SU-DHL-6 (cell line): ENCODE data around the gene SCN8A.

Source experiments
- CTCF ChIP-seq: fragments of 200-600 bp; sonication (generic); IDR thresholded peaks from one replicate; pipeline ENCODE4 v1.5.1; 2017; ENCODE audit warnings: antibody characterized with exemption, mild to moderate bottlenecking, low read length, moderate library complexity; ENCODE audit not compliant: insufficient read depth, poor library complexity, severe bottlenecking
- EZH2phosphoT487 ChIP-seq: fragments of 200-600 bp; sonication (generic), shearing (Covaris generic); conservative IDR thresholded peaks from 2 replicates; pipeline ENCODE4 v1.6.1; 2018; ENCODE audit warnings: mild to moderate bottlenecking, antibody characterized with exemption, low read length, moderate library complexity, mixed read lengths

DNA sequence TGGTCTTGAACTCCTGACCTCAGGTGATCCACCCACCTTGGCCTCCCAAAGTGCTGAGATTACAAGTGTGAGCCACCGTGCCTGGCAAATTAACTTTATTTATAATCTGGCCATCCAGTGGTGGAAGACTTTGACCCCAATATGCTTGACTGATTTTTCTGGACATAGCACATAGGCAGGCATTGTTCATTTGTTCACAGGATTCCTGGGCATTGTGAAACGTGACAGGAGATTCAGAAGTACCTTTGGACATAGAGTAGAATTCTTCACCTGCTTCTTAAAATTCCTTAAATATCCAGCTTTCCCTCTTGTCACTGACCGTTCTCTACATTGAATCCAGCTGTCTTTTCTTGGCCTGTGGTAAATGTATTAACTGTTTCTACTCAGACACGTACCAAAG, 103.1 kb downstream of the SCN8A start:
- TF ChIP-seq CTCF (no peak), EZH2phosphoT487 (no peak)
